NT2/D1 (cell line): ENCODE measurements around the gene RAD9B.
"Not testable (repeated sequence)": the region's sequence is repeated elsewhere in the genome, so short reads cannot be mapped to it uniquely, and the experiment has no call there.

ENCODE experiments used
- SUZ12 ChIP-seq: IDR thresholded peaks from 2 replicates; pipeline ENCODE4 v1.6.1; 2011; ENCODE audit not compliant: insufficient read length, insufficient read depth; ENCODE audit errors: extremely low read depth
- YY1 ChIP-seq: IDR thresholded peaks from 2 replicates; pipeline ENCODE4 v1.6.1; 2011; ENCODE audit not compliant: insufficient read length, insufficient read depth
- ZNF274 ChIP-seq: IDR thresholded peaks from 2 replicates; pipeline ENCODE4 v1.6.1; 2011; ENCODE audit warnings: mild to moderate bottlenecking, low read depth, low read length

- TF ChIP-seq ZNF274, SUZ12, YY1: not testable (repeated sequence)
These were observed 40.9 kb upstream of the RAD9B start for GRCh38 chr12:110461189-110461588.
